SKM-1 (cell line): ENCODE results near the gene KIAA0586.
"Not testable (repeated sequence)": the region's sequence is repeated elsewhere in the genome, so short reads cannot be mapped to it uniquely, and the experiment has no call there.

Source experiments
- DNase-seq: peaks from one replicate; lab custom pipeline; 2025; ENCODE audit not compliant: unreplicated experiment; lab: John Stamatoyannopoulos, UW

KIAA0586 gene

DNA sequence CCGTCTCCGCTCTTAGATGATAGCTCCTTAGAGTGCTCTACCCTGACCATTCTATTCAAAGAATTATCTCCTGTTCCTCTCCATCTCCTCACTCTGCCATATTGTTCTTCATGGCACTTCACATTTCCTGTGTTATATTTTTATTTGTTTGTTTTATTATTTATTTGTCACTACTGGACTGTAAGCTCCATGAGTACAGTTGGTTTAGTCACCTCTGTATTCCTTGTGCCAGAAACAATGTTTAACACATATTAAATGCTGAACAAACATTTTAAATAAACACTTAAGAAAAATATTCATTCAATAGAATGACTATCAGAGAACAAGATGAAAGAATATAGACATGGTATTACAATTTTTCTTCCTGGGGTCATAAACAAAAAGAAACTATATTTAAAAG lies 35.6 kb downstream of the KIAA0586 start:
- DNase-seq: no peak

DNA sequence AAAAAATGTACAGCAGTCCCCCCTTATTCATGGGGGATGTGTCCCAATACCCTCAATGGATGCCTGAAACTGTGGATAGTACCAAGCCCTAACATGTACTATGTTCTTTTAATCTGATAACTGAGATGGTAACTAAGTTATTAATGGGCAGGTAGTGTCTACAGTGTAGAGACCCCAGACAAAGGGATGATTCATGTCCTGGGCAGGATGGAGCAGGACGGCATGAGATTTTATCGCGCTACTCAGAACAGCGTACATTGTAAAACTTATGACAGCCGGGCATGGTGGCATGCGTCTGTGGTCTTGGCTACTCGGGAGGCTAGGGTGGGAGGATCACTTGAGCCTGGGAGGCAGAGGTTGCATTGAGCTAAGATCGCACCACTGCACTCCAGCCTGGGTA lies 37.1 kb downstream of the KIAA0586 start:
- no peak for DNase-seq

DNA sequence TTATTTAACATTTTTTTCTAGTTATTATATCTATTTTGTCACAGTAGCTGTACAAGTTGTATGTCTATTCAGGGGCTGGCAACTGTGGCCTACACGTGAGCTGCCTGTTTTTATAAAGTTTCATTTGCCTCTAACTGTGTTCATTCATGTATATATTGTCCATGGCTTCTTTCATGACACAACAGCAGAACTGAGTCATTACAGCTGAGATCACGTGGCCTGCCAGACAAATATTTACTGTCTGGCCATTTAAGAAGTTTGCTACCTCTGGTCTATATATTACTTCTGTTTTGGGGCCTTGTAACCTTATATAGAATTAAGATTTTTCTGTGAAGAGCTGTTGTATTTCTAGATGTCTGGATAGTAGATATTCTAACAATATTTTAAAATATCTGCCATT lies 37.9 kb downstream of the KIAA0586 start:
- DNase-seq: no peak

DNA sequence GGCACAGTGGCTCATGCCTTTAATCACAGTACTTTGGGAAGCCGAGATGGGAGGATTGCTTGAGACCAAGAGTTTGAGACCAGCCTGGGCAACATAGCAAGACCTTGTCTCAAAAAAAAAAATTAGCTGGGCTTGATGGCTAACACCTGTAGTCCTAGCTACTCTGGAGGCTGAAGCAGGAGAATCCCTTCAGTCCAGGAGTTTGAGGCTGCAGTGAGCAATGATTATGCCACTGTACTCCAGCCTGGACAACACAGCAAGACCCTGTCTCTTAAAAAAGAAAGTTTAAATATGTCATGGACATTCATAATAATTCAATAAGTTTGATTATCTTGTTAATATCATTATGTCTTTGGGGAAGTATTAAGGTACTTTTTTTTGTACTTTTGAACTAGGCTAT lies 38.9 kb downstream of the KIAA0586 start:
- DNase-seq: no peak

DNA sequence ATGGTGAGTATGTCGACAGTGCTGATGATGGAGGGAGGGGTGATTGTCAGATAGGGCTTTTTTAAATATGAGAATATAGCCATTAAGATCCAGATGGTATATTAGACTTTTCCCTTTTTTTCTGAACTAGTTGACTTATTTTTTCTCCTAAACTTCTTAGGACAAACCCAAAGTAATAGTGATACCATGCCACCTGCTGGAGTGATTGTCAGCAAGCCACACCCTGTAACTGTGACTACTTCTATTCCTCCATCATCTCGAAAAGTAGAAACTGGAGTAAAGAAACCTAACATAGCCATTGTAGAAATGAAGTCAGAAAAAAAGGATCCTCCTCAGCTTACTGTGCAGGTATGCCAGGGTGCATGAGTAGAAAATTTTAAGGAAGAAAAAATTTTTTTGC lies 40.1 kb downstream of the KIAA0586 start:
- no peak for DNase-seq

DNA sequence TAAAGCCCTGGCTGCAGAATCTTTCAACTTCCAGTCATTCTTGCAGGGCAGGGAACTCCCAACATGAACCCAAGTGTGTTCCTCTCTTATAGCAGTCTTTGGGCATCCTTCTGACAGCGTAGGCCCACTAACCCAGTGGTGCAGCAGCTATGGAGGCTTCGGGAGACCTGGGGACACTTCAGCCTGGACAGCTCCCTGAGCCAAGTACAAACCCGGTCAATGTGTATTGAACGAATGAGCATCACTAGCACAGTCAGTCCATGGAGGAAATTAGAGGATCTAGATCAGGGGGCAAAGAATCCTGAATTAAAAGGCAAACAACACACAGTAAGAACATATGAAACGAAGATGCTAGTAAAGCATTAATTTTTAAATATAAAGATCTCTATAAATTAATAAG lies 41.8 kb downstream of the KIAA0586 start:
- DNase-seq: no peak

DNA sequence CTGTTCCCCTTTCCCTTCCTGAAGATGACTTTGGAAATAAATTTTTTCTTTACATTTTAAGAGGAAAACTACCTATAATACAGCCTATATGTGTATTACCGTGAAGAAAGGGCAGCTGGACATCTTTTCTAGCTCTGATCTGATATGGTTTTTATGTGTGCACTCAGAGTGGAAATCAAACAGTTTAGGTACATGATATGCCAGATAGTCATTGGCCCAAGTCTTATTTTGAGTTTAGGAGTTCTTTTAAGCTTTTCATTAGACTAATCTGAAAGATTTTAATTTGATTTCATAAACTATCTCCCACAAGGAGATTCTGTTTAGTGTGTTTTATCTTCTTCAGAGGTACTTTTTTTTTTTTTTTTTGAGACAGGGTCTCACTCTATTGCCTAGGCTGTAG lies 48.8 kb downstream of the KIAA0586 start:
- DNase-seq: no peak

DNA sequence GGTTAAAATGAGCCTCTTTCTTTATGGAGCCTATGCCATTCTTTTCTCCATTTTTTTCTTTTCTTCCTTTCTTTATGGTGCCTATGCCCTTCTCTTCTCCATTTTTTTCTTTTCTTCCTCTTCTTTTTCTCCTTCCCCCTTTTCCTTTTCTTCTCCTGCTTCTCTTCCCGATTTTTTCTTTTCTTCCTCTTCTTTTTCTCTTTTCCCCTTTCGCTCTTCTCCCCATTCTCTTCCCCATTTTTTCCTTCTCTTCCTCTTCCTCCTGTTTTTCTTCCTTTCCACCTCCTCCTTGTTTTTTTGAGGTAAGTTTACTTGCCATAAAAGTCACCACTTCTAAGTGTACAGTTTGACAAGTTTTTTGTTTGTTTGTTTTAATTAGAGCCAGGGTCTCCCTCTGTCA lies 50.1 kb downstream of the KIAA0586 start:
- DNase-seq: no peak

DNA sequence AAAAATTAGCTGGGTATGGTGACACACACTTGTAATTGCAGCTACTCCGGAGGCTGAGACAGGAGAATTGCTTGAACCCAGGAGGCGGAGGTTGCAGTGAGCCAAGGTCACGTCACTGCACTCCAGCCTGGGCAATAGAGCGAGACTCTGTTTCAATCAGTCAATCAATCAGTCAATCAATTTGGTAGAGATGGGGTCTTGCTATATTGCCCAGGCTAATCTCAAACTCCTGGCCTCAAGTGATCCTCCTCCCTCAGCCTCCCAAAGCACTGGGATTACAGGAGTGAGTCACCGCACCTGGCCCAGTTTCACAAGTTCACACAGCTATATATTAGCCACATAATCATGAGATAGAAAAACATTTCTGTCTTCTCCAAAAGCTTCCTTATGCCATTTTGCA lies 50.8 kb downstream of the KIAA0586 start:
- DNase-seq: not testable (repeated sequence)

DNA sequence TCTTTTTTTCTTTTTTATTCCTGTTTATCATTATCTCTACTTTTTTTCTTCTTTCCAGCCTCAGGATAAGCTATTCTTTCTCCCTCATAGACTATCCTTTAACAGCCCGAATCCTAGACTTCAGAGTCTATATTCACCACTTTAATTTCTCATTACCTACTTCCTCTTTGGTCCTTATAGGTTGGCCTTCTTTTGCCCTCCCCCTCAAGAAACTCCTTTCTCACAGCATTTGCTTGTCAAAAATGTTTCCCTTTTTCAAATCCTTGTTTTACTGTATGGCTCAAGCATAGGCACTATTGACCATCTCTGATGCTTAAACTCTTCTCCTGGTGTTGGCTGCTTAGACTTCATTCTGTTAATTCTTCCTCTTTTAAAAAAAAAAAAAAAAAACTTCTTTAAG lies 52.5 kb downstream of the KIAA0586 start:
- peak; percentile 6 for DNase-seq

DNA sequence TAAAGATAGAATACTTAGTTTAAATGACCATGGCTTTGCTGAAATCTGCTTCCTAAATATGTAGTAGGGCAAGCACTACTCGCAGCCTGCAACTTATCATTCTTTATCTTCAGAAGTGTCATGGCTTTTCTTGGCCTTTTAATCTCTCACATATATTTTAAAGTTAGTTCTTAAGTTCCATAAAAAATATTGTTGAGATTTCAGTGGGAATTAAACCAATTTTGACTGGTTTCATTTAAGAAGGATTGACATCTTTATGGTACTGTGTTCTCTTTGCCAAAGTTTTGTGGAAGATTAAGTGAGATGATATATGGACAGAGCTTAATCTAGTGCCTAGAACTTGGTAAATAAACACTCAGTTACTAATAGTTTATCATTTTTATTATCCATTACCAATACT lies 56.7 kb downstream of the KIAA0586 start:
- DNase-seq: no peak

DNA sequence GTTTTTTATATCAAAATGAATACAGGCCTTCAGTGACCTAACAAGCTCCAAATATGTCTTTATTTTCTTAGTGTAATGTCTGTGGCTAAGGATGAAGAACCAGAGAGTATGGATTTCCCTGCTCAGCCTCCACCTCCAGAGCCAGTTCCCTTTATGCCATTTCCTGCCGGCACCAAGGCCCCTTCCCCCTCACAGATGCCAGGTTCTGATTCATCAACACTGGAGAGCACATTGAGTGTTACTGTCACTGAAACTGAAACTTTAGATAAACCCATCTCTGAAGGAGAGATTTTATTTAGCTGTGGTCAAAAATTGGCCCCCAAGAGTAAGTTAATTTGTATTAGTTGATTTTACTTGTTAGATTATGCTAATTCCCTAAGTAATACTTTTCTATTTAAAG lies 61.0 kb downstream of the KIAA0586 start:
- no peak for DNase-seq

DNA sequence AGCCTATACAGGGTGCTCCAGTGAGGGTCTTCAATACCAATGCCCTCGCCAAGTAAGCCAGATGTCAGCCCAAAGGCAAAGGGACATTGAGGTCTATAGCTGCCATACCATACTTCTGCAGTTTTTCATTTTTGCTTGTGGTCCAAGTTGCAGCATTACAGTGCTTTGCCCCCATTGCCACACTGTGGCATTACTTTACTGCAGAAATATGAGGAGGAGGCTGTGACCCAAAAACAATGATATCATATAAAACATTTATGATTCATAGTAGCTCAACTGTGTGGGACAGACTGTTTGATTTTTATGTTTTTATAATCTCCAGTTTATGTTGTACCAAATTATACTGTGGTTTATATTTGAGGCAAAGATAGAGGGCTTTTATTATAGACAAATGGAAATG lies 64.1 kb downstream of the KIAA0586 start:
- no peak for DNase-seq

DNA sequence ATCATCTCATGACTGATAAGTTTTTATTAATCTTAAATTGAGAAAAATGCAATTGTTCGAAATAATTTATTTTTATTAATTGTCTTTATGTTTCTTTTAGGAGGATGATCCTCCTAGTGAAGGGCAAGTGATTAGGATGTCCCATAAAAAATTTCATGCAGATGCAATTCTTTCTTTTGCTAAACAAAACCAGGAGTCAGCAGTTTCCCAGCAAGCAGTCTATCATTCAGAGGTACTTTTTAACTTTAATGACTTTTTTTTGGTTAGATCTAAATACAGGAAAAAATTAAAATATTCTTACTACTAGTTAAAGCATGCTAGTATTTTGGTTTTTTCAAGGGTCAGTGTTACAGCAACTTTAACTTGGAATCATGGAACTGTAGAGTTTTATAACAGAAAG lies 64.5 kb downstream of the KIAA0586 start:
- DNase-seq: no peak

DNA sequence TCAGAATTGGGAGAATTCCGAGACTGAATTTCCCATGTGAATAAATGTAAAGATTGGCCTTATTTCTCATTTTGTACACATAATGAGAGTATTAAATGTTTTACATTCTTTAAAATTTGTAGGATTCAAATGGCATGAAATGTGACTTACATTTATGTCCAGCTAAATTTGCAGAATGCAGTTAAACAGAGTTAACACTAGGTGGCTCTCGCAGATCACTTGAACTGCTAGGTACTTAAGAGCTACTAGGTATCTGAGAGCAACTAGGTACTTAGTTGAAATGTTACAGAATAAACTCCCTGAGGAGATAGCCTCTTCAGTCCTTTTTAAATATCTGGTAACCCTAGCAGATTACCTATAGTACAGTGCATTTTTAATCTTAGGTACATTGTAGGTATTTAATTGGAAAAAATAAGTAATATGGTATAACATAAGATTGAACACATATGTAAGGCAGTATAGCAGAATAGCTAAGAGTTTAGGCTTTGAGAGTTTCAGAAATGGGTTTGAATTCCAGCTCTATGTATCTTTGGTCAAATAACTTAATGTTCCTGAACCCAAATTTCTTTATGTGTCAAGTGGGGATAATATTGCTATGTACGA lies 73.8 kb downstream of the KIAA0586 start:
- peak; percentile 2 for DNase-seq

DNA sequence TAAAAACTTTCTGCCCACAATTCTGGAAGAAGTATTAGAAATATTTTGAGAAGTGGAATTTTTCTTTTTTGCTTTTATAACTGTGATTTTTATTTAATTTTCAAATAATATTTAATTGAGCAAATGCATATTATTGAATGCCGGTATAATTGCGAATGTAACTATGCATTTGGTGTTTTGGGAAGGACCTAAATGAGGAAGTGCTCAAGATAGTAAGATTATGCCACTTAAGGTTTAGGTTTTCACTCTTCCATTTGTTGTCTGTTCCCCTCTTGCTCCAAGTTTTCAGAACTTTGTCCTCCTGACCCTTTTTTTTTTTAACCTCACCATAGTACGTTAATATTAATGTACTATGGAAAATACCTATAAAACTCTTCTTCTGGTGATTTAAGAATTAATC lies 85.8 kb downstream of the KIAA0586 start:
- no peak for DNase-seq

DNA sequence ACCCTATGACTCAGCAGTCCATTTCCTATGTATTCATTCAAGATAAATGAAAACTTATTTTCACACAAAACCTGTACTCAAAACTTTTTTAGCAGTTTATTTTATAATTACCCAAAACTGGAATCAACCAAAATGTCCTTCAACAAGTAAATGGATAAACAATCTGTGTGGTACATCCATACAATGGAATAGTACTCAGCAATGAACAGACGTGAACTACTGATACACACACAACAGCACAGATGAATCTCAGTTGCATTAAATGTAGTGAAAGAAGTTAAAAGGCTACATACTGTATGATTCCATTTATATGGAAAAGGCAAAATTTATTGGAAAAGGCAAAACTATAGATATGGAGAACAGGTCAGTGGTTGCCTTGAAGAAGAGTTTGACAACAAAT lies 90.1 kb downstream of the KIAA0586 start:
- no peak for DNase-seq

DNA sequence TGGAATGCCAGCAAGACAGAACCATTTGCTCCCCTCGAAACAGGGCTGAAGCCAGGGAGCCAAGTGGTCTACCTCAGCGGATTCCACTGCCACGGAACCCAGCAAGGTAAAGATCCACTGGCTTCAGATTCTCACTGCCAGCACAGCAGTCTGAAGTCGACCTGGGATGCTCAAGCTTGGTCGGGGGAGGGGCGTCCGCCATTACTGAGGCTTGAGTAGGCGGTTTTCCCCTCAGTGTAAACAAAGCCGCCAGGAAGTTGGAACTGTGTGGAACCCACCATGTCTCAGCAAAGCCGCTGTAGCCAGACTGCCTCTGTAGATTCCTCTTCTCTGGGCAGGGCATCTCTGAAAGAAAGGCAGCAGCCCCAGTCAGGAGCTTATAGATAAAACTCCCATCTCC lies 98.2 kb downstream of the KIAA0586 start:
- DNase-seq: not testable (repeated sequence)

DNA sequence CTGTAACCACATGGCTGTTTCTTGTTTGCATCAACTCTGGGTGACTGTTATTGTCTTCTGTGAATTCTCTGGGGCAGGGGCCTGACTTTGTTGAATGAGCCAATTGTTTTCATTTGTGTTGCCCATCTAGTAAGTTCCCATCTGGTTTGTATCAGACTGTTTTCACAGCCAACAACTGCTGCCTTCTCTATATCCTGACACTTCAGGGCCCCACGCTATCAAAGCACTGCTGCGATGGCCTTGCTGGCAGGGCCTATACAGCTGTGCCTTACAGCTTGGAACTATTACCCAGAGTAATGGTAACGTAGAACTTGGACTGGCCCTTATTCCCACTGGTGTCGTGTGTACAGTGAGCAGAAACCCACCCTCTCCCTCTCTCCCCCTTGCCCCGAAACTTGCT lies 105.9 kb downstream of the KIAA0586 start:
- DNase-seq: no peak

DNA sequence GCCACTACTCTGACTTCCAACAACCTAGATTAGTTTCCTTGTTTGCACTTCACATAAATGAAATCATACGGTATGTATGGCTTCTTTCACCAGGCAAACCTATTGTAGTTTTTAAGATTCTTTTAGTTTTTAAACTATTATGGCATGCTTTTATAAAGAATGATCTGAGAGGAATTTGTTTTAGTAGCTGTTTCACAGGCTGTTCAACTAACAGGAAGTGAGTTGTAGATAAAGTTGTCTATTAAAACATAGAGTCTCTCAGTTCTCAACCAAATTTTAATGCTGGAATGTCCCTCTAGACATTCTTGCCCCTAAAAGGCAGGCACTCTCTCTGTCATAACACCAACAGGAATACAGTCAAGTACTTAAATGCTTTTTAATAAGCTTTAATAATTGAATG lies 107.5 kb downstream of the KIAA0586 start:
- DNase-seq: no peak

DNA sequence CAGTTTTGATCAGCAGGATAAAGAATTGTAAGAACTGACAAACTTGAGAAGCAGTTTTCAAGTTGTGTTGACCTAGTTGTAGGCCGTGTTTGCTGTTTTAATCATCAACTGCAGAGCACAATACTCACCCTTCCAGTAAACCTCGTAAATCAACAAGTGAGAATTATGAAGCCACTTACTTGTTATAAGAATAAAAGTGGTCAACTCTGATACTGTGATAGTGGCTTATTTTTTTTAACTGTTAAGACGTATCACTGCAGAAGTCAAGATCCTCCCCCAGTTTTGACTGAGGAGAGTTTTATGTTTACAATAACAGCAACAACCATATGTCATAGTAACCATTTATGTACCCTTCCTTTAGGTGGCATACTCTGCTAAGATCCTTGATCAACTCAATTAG lies 109.5 kb downstream of the KIAA0586 start:
- DNase-seq: no peak

DNA sequence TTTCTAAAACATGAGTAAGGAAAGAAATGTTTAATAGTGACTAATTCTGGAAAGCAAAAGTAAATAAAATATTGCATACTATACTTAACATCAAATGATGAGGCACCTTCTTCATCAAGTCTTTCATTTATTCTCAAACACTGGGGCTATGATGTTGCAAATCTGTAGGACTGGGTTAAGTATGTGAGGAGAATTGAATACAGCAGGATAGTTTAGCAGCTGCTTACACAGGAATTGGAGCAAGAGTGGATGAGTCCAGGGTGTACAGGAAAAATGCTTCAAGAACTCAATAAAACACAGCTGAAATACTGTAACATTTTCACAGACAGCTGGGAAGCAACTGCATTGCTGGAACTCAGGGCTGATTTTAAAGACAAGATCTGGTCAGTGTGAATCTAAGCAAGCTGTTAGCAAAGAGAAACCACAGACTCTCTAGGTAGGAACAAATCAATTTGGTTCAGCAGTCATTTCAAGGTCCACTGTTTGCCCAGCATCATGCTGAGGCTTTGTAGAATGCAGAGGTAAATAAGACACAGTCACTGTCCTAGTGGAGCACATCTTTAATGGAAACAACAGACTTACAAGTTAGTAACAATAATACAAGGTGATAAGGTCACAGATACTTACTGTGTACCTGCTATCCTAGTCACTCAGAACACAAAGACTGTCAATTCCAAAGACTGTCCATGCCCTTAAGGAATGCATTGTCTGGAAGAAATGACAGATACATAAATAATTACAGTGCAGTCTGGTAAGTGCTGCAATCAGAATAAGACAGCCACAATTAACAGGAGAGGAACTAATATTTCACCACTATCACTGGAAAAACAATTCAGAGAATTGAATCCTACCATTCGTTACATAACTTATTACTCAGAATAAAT lies 113.5 kb downstream of the KIAA0586 start:
- no peak for DNase-seq

DNA sequence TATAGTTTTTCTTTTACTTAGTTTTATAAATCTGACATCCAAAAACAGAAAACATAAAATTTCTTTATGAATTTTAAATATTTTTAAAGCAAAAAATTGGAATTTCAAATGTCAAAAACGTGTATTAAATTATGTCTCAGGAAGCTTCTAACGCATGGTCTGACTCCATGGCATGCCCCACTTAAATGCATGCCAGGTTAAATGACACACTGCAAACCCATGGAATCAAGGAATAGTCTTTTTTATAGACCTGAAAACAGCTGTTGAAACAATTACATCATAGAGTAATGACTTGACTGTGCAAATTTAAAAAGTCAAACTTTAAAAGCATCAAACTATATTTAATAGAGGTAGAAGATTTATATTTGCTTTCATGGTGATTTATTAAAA lies 114.1 kb downstream of the KIAA0586 start:
- no peak for DNase-seq
